ENCODE results near the gene DNAJC17. TPM values are rescaled to one million over a fixed set of nuclear protein-coding genes. Genes with fewer than 3 reads are reported as not detected.

The DNAJC17 gene
- total RNA-seq, 1 donor from 2014 or later = 38.2 TPM

DNA sequence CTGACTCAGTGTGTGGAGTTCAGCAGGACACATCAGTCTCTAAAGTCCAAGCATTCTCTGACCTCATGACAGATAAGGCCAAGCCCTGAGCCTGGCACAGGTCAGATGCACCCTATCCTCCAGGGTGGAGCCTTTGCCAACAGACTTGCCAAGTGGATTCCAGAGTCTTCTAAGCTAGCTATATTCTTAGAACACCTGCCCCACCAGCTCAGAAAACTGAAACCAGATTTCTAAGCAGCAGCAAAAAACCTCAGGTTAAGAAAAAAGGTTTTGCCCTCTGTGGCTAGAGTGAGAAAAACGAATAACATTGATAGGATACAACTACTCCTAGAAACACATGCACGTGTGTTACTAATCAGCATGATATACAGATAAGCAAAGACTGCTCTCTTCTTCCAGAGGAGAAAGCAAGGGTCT is 63.8 kb downstream of the DNAJC17 start:
- DNase-seq (ENCODE audit: low read depth, low spot score) = no peak

DNA sequence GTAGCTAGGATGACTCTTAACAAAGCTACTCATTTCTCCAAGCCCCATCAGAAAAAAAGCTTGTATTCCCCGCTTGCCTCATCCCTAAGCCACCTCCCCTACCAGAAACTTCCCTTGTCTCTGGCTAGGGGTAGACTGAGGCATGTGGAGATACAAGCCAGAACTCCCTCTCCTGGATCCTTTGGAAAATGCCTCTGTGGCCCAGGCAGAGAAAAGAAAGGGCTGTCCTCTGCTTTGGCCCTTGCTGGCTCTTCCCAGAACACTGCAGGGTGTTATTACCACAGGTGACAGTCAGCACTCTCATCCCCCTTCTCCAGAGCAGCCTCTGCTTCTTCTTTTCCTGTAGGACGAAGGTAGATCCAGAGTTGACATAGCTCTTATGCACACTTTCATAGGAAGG is 67.4 kb downstream of the DNAJC17 start:
- no peak for DNase-seq (ENCODE audit: low read depth, low spot score)

DNA sequence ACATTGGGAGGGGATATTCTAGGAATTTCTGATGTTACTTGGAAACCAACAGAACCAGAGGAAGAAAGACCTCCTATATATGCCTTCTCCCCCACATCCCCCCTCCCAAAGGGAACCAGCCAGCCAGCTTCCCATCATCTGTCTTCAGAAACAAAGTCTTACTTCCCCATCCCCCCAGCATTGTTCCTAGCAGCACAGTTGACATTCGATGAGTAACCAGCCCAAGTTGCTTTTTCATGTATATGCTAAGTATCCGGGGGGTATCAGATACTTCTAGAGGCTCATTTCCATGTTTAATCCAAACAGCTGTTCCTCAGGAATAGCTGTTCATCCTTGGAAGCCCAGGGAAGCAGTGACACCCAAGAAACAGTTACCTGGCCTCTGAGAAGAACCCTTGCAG is 68.2 kb downstream of the DNAJC17 start:
- no peak for DNase-seq (ENCODE audit: low read depth, low spot score)

DNA sequence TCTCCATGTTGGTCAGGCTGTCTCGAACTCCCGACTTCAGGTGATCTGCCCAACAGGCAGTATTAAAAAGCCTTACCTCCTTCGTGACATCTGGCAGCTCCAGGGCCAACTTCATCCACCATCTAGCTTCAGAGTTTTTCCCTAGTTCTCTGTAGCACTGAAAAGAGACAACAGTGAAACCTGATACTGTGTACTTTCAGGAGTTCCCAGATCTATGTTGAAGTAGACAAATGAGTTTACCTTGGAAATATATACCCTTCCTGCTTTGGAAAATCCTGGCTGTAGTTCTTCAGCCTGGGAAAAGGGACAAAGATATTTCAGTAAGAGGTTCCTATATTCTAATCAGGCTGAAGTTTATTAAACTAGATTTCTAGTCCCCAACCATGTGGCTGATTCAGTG is 70.2 kb downstream of the DNAJC17 start:
- DNase-seq (ENCODE audit: low read depth, low spot score) = no peak

GRCh38 chr15:40736575-40736974 is 70.7 kb downstream of the DNAJC17 start:
- no peak for DNase-seq (ENCODE audit: low read depth, low spot score)

- DNase-seq (ENCODE audit: low read depth, low spot score) = peak; percentile 41
Observed at GRCh38 chr15:40731034-40731433, 76.2 kb downstream of the DNAJC17 start.

DNA sequence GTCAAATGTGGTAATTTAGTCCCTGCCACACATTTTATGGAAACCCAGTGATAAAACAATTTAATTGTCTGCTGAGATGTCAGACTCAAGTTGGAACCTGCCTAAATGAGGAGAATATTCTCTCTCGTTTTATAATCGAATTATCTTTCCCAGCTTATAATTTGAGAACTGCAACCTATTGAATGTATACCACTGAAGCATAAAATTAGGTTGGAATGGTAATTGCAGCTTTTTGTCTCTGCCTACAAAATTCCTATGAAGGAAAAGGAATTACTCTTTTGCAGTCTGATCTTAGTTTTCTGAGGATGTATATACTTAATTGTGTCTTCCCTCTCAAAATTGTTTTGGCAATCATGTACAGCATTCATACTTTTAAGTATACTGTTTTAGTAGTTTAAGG is 83.4 kb downstream of the DNAJC17 start:
- no peak for DNase-seq (ENCODE audit: low read depth, low spot score)

GRCh38 chr15:40722934-40723333 is 84.3 kb downstream of the DNAJC17 start:
- no peak for DNase-seq (ENCODE audit: low read depth, low spot score)

DNA sequence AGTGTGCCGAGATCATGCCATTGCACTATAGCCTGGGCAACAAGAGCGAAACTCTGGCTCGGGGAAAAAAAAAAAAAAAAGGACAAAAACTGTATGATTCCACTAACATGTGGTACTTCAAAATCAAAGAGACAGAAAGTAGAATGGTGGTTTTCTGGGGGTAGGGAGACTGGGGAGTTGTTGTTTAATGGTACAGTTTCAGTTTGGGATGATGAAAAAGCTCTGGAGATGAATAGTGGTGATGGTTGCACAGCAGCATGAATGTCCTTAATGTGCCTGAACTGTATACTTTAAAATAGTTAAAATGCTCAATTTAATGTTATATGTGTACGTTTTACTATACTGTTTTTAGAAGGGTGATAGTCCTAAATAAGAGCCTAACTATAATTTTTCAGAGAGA is 84.9 kb downstream of the DNAJC17 start:
- no peak for DNase-seq (ENCODE audit: low read depth, low spot score)

DNA sequence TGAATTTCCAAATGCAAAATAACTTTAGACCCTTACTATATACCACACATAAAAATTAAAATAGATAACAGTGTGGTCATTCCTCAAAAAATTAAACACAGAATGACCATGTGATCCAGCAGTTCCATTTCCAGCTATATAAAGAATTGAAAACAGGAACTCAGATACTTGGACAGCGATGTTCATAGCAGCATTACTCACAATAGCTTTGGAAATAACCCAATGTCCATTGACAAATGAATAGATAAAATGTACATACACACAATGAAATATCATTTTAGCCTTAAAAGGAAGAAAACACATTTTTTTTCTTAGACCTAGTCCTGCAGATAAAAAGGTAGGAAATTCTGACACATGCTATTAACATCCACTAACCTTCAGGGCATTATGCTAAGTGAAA is 85.6 kb downstream of the DNAJC17 start:
- peak; percentile 66 for DNase-seq (ENCODE audit: low read depth, low spot score)

- DNase-seq (ENCODE audit: low read depth, low spot score) = no peak
Observed at GRCh38 chr15:40716165-40716564, 91.1 kb downstream of the DNAJC17 start.

Other genes with a start within 250 kb of the DNAJC17 start
- gene CCDC32, start 242.4 kb downstream of the DNAJC17 start, total RNA-seq = 20.8 and 26.2 TPM in 2 replicates
- 15.7 and 16.5 TPM in 2 replicates for gene RPUSD2, start 238.2 kb downstream of the DNAJC17 start, total RNA-seq
- 18.1 and 33.8 TPM in 2 replicates for gene KNL1, start 213.2 kb downstream of the DNAJC17 start, total RNA-seq
- 9.2 and 12.9 TPM in 2 replicates for gene RAD51, start 112.3 kb downstream of the DNAJC17 start, total RNA-seq
- gene RMDN3, start 52.2 kb downstream of the DNAJC17 start, total RNA-seq = 26.9 and 37.8 TPM in 2 replicates
- gene GCHFR, start 43.4 kb downstream of the DNAJC17 start, total RNA-seq = 10.6 and 12.9 TPM in 2 replicates
- gene C15orf62, start 37.5 kb downstream of the DNAJC17 start, total RNA-seq = 0.53 and 0.63 TPM in 2 replicates
- gene ZFYVE19, start 384 bp downstream of the DNAJC17 start, total RNA-seq = 13.9 and 25.8 TPM in 2 replicates
- not detected in 2 replicates for gene PPP1R14D, start 21.2 kb upstream of the DNAJC17 start, total RNA-seq
- gene SPINT1, start 36.6 kb upstream of the DNAJC17 start, total RNA-seq = 1.1 and 1.7 TPM in 2 replicates
- gene RHOV, start 66.8 kb upstream of the DNAJC17 start, total RNA-seq = 0.07 TPM in 1 of 2 replicates, not detected in the other
- gene VPS18, start 87.0 kb upstream of the DNAJC17 start, total RNA-seq = 48.7 and 50.8 TPM in 2 replicates
- 18.6 and 43.9 TPM in 2 replicates for gene DLL4, start 121.9 kb upstream of the DNAJC17 start, total RNA-seq
- 2.9 and 4.7 TPM in 2 replicates for gene CHAC1, start 146.0 kb upstream of the DNAJC17 start, total RNA-seq